Panc1 (cell line): ENCODE results near the gene CDY2A. TPM values are rescaled to one million over a fixed set of nuclear protein-coding genes. Genes with fewer than 3 reads are reported as not detected.
"Not testable (repeated sequence)": the region's sequence is repeated elsewhere in the genome, so short reads cannot be mapped to it uniquely, and the experiment has no call there.

Source experiments
- ATAC-seq: fragments of 200-7000 bp; cut with Tn5 transposase; 2 replicates; pipeline ENCODE4 v1.9.1; 2020; ENCODE audit warnings: mild to moderate bottlenecking, moderate library complexity
- BruUV-seq: library from RNA; stranded (reverse); fragments of 400-500 nt; replicated peaks from 2 replicates; lab custom pipeline; 2021; lab: Mats Ljungman, UMichigan
- CTCF ChIA-PET: fragments of 300-600 bp; sonication (Branson Sonifier 250); formaldehyde crosslinking; loops from one replicate; lab custom pipeline; 2022; ENCODE audit warnings: antibody characterized with exemption; lab: Charles Lee
- POLR2A ChIA-PET: fragments of 300-600 bp; sonication (Branson Sonifier 250); formaldehyde crosslinking; loops from one replicate; lab custom pipeline; 2022; ENCODE audit warnings: antibody characterized with exemption; lab: Charles Lee
- DNase-seq: peaks from one replicate; pipeline ENCODE4 v3.0.0-alpha.2; 2010; ENCODE audit warnings: low read depth, low spot score
- H3K27ac ChIP-seq: 2 replicates; pipeline ENCODE4 v1.5.1; 2011; ENCODE audit warnings: mild to moderate bottlenecking, low read length, inconsistent platforms
- H3K27me3 ChIP-seq: fragments of 200-500 bp; sonication (Bioruptor generic); 2 replicates; pipeline ENCODE4 v1.6.0; 2014; ENCODE audit warnings: low read length, inconsistent platforms; ENCODE audit not compliant: control insufficient read depth, insufficient read depth
- H3K36me3 ChIP-seq: fragments of 200-500 bp; sonication (Bioruptor generic); 2 replicates; pipeline ENCODE4 v1.5.1; 2014; ENCODE audit warnings: inconsistent platforms, mild to moderate bottlenecking, low read length, moderate library complexity; ENCODE audit not compliant: control insufficient read depth, insufficient read depth
- H3K4me1 ChIP-seq: 2 replicates; pipeline ENCODE4 v1.5.1; 2011; ENCODE audit warnings: inconsistent platforms, mild to moderate bottlenecking, low read length, moderate library complexity; ENCODE audit not compliant: control insufficient read depth, insufficient read depth
- H3K4me3 ChIP-seq, 2 experiments: 2 replicates each; pipeline ENCODE4 v1.5.1; 2011 to 2012; ENCODE audit warnings: low read depth in 2 of 2, low read length in 2 of 2, mild to moderate bottlenecking in 2 of 2, inconsistent platforms in 1 of 2, moderate library complexity in 1 of 2
- H3K9me3 ChIP-seq: fragments of 200-500 bp; sonication (Bioruptor generic); 2 replicates; pipeline ENCODE4 v1.5.1; 2014; ENCODE audit warnings: low read depth, mild to moderate bottlenecking, inconsistent platforms, low read length, moderate library complexity; ENCODE audit not compliant: control insufficient read depth, insufficient read depth
- in situ Hi-C: cut with HindIII; loops from 2 replicates; pipeline ENCODE4 v1.10.0; 2016; ENCODE audit warnings: low sequenced_read_pairs, low pct_unique_long_range_greater_than_20kb
- intact Hi-C: fragments of 100-400 bp; cut with micrococcal nuclease; formaldehyde crosslinking; loops from one replicate; pipeline ENCODE4 v1.10.0; 2022; ENCODE audit not compliant: unreplicated experiment
- total RNA-seq: library from RNA; stranded (reverse); gene quantifications from one replicate; pipeline ENCODE4 v1.2.1, GENCODE V29; 2021; ENCODE audit not compliant: unreplicated experiment

Gene CDY2A
- total RNA-seq, 1 experiment from 2014 or later, result not detected

GRCh38 chrY:18034864-18035263, 9.3 kb downstream of the CDY2A start:
- DNase-seq, intact Hi-C loops, ATAC-seq, H3K9me3 ChIP-seq, CTCF ChIA-PET, BruUV-seq, H3K4me1 ChIP-seq, H3K4me3 ChIP-seq, H3K27me3 ChIP-seq, in situ Hi-C loops, H3K27ac ChIP-seq, H3K36me3 ChIP-seq, POLR2A ChIA-PET: not testable (repeated sequence)

GRCh38 chrY:18044990-18045389, 19.4 kb downstream of the CDY2A start:
- BruUV-seq, ATAC-seq, CTCF ChIA-PET: not testable (repeated sequence)

GRCh38 chrY:18048149-18049040, 22.8 kb downstream of the CDY2A start:
- in situ Hi-C loops, intact Hi-C loops, POLR2A ChIA-PET, H3K4me3 ChIP-seq, ATAC-seq, H3K27me3 ChIP-seq, H3K36me3 ChIP-seq, CTCF ChIA-PET, BruUV-seq, DNase-seq, H3K4me1 ChIP-seq, H3K9me3 ChIP-seq, H3K27ac ChIP-seq: not testable (repeated sequence)

More at GRCh38 chrY:18044990-18045389, 19.4 kb downstream of the CDY2A start:
- in situ Hi-C loops, intact Hi-C loops, H3K4me1 ChIP-seq, H3K36me3 ChIP-seq, H3K4me3 ChIP-seq, POLR2A ChIA-PET, DNase-seq, H3K27me3 ChIP-seq, H3K9me3 ChIP-seq, H3K27ac ChIP-seq: not testable (repeated sequence)

- POLR2A ChIA-PET, CTCF ChIA-PET, H3K4me3 ChIP-seq, in situ Hi-C loops, H3K27ac ChIP-seq, BruUV-seq, H3K9me3 ChIP-seq, H3K27me3 ChIP-seq, ATAC-seq, H3K4me1 ChIP-seq, H3K36me3 ChIP-seq, DNase-seq, intact Hi-C loops: not testable (repeated sequence)
Measured at GRCh38 chrY:18049061-18049460, 23.5 kb downstream of the CDY2A start.

- H3K4me3 ChIP-seq, H3K27me3 ChIP-seq, intact Hi-C loops, H3K9me3 ChIP-seq, ATAC-seq, in situ Hi-C loops, BruUV-seq, DNase-seq, H3K4me1 ChIP-seq, CTCF ChIA-PET, POLR2A ChIA-PET, H3K36me3 ChIP-seq, H3K27ac ChIP-seq: not testable (repeated sequence)
Measured at GRCh38 chrY:18056473-18056872, 30.9 kb downstream of the CDY2A start.

GRCh38 chrY:18073464-18073863, 47.9 kb downstream of the CDY2A start:
- CTCF ChIA-PET, in situ Hi-C loops, H3K27me3 ChIP-seq, DNase-seq, POLR2A ChIA-PET, H3K27ac ChIP-seq, H3K4me1 ChIP-seq, intact Hi-C loops, H3K36me3 ChIP-seq, ATAC-seq, BruUV-seq, H3K9me3 ChIP-seq, H3K4me3 ChIP-seq: not testable (repeated sequence)
